Lower lobe of right lung (tissue), 2 donors: ENCODE data around the gene TMC4. TPM values are rescaled to one million over a fixed set of nuclear protein-coding genes. Genes with fewer than 3 reads are reported as not detected.
A peak's percentile ranks its signal among the peaks of the same experiment; 100 is the strongest.

Source experiments
- ATAC-seq, 2 donors: fragments of 200-7000 bp; cut with Tn5 transposase; one replicate each; pipeline ENCODE4 v1.9.1; 2020 to 2022; ENCODE audit warnings: mild to moderate bottlenecking in 2 of 2, moderate library complexity in 2 of 2
- DNase-seq: peaks from one replicate; pipeline ENCODE4 v3.0.0-alpha.2; 2020
- H3K27ac ChIP-seq: fragments of 200-600 bp; one replicate; pipeline ENCODE4 v1.8.0; 2022
- H3K27me3 ChIP-seq: fragments of 200-600 bp; one replicate; pipeline ENCODE4 v1.8.0; 2022; ENCODE audit warnings: low read depth
- H3K36me3 ChIP-seq: fragments of 200-600 bp; one replicate; pipeline ENCODE4 v1.8.0; 2022; ENCODE audit warnings: mild to moderate bottlenecking
- H3K4me1 ChIP-seq: fragments of 200-600 bp; one replicate; pipeline ENCODE4 v1.8.0; 2022
- H3K4me3 ChIP-seq: fragments of 200-600 bp; one replicate; pipeline ENCODE4 v1.8.0; 2022; ENCODE audit warnings: mild to moderate bottlenecking
- H3K9me3 ChIP-seq: fragments of 200-600 bp; one replicate; pipeline ENCODE4 v1.8.0; 2022
- intact Hi-C: fragments of 100-400 bp; cut with DNase I; formaldehyde crosslinking; loops from one replicate; pipeline ENCODE4 v1.11.0; 2022
- total RNA-seq: library from RNA; stranded (reverse); fragmentation: NEBNext Ultra II Directional; extraction: Animal tissue kit (Norgen Biotek cat#: 25700); gene quantifications from one replicate; pipeline ENCODE4 v1.2.1, GENCODE V29; 2021
- TF ChIP-seq, protein P1 (sequence below): fragments of 200-600 bp; IDR thresholded peaks from one replicate; pipeline ENCODE4 v1.8.0; 2022; ENCODE audit warnings: antibody characterized with exemption, mild to moderate bottlenecking
- donor health status: DM: no; HTN: yes; CAD: no; lungs with severe emphysema.

The TMC4 gene
- total RNA-seq, 1 donor from 2014 or later = 57.6 TPM

DNA sequence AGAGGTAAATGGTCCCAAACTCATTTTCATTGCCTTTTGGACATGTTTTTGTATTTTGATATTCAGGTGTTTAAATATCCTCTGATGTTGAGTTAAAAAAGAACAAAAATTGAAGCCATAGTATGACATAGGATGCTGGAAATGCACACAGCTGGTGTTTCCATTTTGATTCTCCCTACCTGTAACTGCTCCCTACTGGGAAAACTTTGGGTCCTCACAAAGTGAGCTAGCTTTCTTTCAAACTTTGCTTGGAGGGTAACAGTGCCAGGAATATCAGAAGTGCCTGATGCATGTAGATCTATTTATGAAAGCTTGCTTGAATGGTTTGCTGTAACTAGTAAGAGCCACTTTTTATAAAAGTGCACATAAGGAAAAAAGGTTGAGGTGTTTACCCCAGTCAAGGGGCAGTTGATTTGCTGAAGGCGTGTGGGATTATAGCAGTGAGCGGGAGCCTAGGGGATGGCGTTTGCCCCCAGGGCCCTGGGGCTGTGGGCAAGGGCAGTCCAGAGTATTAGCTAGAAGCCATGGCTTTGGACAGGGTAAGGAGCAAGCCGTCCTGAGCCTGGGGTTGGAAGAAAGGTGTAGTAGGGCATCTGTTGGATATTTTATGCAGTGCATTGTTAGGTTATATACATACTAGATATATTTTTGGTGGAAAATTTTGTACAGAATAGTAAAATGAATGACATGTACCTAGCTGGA, 32.0 kb upstream of the TMC4 start:
- TF ChIP-seq, protein P1, sequence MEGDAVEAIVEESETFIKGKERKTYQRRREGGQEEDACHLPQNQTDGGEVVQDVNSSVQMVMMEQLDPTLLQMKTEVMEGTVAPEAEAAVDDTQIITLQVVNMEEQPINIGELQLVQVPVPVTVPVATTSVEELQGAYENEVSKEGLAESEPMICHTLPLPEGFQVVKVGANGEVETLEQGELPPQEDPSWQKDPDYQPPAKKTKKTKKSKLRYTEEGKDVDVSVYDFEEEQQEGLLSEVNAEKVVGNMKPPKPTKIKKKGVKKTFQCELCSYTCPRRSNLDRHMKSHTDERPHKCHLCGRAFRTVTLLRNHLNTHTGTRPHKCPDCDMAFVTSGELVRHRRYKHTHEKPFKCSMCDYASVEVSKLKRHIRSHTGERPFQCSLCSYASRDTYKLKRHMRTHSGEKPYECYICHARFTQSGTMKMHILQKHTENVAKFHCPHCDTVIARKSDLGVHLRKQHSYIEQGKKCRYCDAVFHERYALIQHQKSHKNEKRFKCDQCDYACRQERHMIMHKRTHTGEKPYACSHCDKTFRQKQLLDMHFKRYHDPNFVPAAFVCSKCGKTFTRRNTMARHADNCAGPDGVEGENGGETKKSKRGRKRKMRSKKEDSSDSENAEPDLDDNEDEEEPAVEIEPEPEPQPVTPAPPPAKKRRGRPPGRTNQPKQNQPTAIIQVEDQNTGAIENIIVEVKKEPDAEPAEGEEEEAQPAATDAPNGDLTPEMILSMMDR = no peak
- intact Hi-C loops = no loop called here
- DNase-seq (no peak), ATAC-seq (no peak)
- peak overlapping the region; percentile 46 for H3K27ac ChIP-seq
- H3K4me1 ChIP-seq = peaks cover 90% of the 10 kb centered on the region
- H3K9me3 ChIP-seq = no peaks in the 10 kb centered on the region
- H3K4me3 ChIP-seq = peak overlapping the region; percentile 69
- H3K36me3 ChIP-seq = peaks cover 70% of the 10 kb centered on the region
- H3K27me3 ChIP-seq = no peaks in the 10 kb centered on the region

DNA sequence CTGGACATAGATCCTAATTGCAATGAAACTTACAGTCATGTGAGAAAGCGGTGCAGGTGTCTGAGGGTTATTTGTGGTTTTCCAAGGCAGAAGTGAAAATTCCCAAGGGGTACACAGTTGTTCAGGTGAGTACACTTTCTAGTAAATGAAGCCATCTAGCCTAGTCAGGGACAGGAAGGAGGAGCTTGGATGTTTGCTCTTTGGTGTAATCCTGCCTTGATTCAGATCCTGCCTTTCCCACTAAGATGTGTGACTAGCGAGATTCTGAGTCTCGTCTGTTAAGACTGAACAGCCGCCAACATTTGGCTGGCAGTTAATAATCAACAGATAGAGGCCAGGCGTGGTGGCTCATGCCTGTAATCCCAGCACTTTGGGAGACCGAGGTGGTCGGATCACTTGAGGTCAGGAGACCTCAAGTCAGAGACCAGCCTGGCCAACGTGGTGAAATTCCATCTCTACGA, 30.2 kb upstream of the TMC4 start:
- Histone ChIP-seq H3K4me1 (peaks cover 77% of the 10 kb centered on the region), H3K9me3 (no peaks in the 10 kb centered on the region), H3K36me3 (peaks cover 69% of the 10 kb centered on the region), H3K27me3 (no peaks in the 10 kb centered on the region), H3K27ac (peak overlapping the region; percentile 26), H3K4me3 (peak overlapping the region; percentile 69)
- TF ChIP-seq, protein P1 = no peak
- intact Hi-C loops = no loop called here
- no peak for DNase-seq
- ATAC-seq = no peak

DNA sequence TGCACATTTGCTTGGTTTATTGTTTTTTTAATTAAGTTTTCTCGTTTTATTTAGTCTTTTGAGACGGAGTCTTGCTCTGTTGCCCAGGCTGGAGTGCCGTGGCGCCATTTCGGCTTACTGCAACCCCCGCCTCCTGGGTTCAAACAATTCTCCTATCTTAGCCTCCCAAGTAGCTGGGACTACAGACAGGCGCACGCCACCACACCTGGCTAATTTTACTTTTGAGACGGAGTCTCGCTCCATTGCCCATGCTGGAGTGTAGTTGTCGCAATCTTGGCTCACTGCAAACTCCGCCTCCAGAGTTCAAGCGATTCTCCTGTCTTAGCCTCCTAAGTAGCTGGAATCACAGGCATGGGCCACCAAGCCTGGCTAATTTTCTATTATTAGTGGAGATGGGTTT, 29.0 kb upstream of the TMC4 start:
- DNase-seq (no peak), ATAC-seq (no peak)
- Histone ChIP-seq H3K27me3 (no peaks in the 10 kb centered on the region), H3K36me3 (peaks cover 57% of the 10 kb centered on the region), H3K9me3 (no peaks in the 10 kb centered on the region), H3K4me1 (peaks cover 65% of the 10 kb centered on the region), H3K4me3 (peak overlapping the region; percentile 69), H3K27ac (peak overlapping the region; percentile 89)
- intact Hi-C loops = no loop called here
- TF ChIP-seq, protein P1 = no peak

DNA sequence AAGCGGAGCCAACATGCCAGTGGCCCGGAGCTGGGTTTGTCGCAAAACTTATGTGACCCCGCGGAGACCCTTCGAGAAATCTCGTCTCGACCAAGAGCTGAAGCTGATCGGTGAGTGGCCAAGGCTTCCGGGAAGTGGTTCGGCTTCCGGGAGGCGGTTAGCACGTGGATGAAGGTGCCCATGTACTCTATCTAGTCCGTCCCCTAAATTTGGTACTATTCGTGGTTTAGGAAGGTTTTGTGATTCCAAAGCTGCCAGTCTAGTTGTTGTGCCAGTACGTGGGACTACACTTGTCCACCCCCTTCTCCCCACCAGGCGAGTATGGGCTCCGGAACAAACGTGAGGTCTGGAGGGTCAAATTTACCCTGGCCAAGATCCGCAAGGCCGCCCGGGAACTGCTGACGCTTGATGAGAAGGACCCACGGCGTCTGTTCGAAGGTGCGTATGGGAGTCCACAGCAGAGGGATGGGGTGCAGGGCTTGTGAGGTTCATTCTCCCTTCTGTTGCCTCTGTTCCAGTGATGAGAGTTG, 28.3 kb upstream of the TMC4 start:
- H3K36me3 ChIP-seq = peaks cover 50% of the 10 kb centered on the region
- H3K4me3 ChIP-seq = peak overlapping the region; percentile 69
- intact Hi-C loops = no loop called here
- TF ChIP-seq, protein P1 = no peak
- DNase-seq (no peak), ATAC-seq (peak; percentile 1 to 2)
- no peaks in the 10 kb centered on the region for H3K9me3 ChIP-seq
- peak overlapping the region; percentile 89 for H3K27ac ChIP-seq
- H3K27me3 ChIP-seq = no peaks in the 10 kb centered on the region
- peaks cover 57% of the 10 kb centered on the region for H3K4me1 ChIP-seq

DNA sequence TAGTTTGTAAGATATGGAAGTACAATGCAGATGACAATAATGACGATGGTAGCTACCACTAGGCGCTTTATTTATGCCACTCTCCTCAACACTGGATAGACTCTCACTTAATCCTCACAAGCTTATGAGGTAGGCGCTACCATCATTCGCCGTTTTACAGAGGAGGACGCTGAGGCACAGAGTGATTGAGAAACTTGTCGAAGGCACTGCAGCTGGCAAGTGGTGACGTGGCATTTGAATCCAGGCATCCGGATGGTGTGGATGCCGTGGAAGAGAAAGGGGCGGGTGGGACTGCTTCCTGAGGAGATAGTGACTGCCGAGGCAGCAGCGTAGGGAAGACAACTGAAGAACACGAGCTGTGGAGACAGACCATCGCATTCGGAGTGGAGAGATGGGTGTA, 26.4 kb upstream of the TMC4 start:
- Histone ChIP-seq H3K9me3 (no peaks in the 10 kb centered on the region), H3K4me1 (peaks cover 39% of the 10 kb centered on the region), H3K36me3 (peaks cover 43% of the 10 kb centered on the region), H3K27me3 (no peaks in the 10 kb centered on the region), H3K4me3 (no peak overlapping the region), H3K27ac (no peak overlapping the region)
- ATAC-seq (no peak), DNase-seq (no peak)
- TF ChIP-seq, protein P1 = no peak
- intact Hi-C loops = no loop called here
